Stimulated activated CD8-positive, alpha-beta memory T cell treated with anti-CD3 and anti-CD28 coated beads, Interleukin-4, amount 100 ng/mL, for 24 hours (primary cell): ENCODE results near the gene HAND1.

ENCODE experiments used
- DNase-seq: peaks from one replicate; pipeline ENCODE4 v3.0.0-alpha.2; 2020; ENCODE audit warnings: low read depth

The HAND1 gene

GRCh38 chr5:154478752-154479159 lies 729 bp upstream of the HAND1 start:
- no peak for DNase-seq

DNA sequence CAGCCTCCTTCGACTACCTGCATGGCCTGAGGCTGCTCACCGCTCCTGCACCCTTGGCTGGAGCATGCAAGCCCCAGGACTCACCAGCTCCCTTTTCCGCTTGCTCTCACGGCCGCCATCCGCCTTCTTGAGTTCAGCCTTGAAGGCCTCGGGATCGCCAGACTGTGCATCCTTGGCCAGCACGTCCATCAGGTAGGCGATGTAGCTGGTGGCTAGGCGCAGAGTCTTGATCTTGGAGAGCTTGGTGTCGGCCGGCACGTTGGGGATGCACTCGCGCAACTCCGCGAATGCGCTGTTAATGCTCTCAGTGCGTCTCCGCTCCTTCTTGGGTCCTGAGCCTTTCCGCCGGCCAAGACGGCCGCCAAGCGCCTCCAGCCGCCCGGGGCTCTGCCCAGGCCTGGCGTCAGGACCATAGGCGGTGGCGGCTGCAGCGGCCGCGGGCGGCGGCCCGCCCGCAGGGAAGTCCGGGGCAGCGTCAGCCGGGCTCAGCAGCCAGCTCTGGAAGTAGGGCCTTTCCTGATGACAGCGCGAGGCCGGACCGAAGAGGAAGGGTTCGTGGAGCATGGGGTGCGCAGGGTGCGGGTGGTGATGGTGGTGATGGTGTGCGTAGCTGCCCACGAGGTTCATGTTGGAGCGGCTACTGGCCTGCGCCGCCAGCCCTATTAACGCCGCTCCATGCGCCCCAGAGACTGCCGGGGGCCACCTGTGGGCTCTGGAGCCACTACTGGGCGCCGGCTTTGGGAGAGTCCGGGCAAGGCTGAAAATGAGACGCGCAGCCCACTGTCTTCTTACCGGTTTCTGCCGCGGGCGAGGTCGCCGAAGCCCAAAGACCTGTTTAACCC lies 424 bp downstream of the HAND1 start:
- no peak for DNase-seq

DNA sequence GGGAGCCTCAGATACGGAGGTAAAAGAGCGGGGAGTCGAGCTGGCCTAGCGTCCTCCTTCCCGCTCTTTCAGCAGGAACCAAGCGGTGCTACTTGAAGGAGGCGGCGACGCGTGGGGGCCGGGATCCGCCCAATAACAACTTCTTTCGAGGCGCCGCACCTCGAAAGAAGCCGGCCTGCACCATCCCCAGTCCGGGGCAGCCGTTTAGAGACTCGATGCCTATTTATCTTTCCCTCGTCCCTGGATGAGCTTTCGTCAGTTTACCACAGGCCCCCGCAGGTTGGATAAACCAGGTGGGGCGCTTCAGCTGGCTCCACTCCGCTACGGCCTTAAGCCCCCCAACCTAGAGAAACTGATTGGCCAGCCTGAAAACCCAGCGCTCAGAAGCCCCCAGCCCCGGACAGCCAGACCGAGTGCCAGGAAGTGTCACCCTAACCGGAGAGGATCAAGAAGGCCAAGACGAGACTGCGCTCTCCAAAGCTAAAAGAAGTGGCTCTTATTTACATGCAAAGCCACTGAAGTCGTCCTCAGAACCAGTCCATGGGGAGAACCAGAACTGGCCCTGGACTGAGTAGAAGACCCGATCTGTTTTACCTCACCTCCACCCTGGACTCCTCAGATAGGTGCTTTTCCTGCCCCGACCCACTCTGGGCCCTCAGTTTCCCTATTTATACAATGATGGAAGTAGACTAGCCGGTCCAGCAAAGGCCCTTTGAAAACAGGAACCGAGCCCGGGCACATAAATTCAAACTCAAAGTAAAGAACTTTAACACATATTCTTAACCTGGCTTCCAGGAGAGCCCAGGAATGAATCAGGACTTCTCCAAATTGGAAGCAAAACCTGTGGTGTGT lies 1.4 kb downstream of the HAND1 start:
- no peak for DNase-seq

GRCh38 chr5:154475591-154476353 lies 2.3 kb downstream of the HAND1 start:
- no peak for DNase-seq

DNA sequence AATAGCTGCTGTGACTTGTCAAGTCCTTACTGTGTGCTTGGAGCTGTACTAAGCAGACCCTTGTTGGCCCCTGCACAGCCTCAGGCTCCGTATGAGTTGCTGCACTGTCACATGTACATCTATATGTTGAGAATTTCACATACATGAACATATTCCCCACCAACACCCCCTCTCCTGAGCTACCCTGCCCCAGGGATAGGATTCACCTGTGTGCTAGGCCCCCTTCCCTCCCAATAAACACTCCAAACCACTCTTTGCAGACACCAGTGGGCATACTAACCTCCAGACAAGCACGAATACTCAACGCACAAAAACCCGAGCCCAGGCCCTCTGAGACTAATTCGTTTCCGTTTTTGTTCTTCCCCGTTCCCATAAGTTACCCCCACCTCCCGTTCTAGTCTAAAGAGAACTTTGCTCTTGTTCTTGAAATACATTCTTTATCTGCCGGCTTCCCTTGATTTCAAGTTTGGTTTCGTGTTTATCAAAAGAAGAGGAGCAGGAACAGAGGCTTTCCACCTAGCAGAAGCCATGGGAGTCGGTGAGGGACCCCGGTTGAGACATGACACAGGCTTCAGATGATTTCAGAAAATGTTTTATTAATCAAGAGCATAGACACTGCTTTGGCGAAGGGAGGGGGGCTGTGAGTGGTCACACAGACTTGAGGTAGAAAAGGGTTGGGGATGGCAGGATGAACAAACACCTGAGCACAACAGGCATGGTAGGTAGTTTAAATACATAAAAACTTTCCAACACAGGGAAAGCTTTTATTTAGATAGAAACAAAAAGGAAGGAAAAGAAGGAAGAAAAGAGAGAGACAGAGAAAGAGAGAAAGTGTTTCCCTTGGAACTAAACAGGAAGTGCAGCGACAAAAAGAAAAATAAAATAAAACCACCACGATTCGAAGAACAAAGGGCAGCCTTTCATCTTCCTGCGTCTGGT lies 3.4 kb downstream of the HAND1 start:
- DNase-seq = no peak

- no peak for DNase-seq
Observed at GRCh38 chr5:154473581-154474283, 4.3 kb downstream of the HAND1 start.

- no peak for DNase-seq
Observed at GRCh38 chr5:154472871-154473580, 5.0 kb downstream of the HAND1 start.

DNA sequence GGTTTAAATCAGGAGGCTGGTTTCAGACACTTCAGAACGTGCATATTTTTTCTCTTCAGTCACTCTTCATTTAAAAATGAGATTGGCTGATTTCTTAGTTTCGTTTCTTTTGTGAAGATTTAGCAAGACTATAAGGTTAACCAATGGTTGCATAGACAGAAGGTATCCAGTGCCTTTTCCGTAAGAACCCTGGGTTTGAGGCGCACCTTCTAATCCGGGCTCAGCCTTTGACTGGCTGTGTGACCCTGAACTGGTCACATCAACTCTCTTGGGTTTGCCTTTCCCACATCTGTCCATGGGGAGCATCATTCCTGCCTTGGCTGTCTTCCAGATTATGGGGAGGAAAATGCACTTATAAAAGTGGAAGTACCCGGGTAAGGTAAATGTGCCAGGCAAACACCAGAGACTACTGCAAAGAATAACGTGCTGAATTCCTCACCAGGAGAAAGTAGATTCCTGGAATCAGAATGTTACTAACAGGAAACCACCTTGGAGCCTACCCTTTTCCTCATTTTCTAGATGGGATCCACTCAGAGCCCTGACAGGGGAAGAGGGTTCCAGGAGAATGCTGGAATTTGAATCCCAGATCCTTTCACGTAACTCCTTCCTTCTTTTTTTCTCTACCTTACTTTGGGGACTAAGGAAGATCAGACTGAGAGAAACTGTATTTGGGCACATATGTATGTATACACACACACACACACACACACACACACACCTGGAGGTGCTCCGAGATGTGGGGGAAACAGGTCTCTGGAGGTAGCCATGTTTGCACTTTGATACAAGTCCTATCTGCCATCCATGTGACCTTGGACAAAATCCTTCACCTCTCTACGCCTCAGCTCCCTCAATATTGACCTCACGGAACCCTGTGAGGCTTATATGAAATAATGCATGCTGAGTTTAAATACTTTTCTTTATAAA lies 6.8 kb downstream of the HAND1 start:
- DNase-seq = no peak

DNA sequence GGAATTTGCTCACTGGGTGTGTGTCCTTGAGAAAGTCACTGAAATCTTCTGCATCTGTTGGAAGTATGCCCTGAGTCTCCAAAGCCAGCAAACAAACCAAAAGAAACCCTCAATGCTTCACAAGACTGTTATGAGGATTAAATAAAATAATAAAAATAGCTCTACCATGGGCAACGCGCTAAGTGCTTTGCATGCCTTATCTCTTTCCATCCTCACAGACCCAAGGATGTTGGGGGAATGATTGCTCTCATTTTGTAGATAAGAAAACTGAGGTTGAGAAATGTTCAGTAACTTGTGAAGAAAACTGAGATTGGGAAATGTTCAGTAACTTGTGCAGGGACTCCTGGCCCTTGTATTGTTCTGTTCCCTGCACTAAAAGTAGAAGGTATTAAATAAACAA lies 7.9 kb downstream of the HAND1 start:
- DNase-seq = no peak

DNA sequence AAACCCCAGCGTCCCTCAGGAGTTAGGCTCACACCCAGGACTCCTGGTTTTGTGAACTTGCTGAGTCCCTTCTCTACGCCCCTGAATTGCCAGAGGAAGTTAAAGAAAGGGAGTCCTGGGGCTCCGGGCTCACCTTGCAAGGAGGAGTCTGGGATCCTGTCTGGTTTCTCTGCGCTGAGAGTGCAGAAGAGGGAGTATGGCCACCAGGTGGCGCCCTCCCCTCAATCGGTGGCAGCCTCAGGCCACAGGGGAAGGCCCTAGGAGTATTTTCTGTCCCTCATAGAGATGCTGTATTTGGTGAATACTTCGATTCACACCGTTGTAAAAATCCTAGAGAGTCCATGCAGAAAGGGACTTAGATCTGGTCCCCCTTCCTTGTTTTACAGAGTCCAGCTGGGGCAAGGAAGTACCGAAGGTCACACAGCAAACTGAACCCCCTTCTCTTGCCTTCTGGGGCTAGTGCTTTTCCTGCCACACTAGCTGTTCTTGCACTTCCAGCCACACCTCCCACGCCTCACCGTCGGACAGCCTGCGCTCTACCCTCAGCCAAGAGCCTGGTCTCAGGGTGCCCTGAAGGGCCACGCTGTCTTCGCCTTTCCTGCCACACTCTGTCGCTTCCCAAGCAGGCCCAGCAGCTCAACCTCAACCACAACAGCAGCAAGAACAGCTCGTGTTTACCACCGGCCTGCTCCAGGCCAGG lies 10.2 kb downstream of the HAND1 start:
- peak; percentile 66 for DNase-seq

- DNase-seq = no peak
Observed at GRCh38 chr5:154466671-154467070, 11.4 kb downstream of the HAND1 start.

DNA sequence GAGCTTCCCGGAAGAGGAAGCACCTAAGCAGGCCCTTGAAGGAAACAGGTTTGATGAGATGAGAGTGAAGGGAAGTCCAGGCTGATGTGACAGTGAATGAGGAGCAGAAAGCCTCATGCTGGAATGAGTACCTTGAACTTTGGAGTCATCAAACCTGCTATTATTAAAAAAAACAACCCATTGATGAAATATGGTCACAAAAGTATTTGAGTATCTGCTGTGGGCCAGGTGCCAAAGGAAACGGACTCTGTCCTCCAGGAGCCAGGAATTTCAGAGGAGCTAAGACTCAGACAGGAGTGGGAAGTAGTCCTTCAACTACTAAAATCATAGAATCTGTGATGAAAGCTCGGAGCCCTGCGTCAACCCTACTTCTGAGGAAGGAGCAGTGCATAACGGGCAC lies 11.9 kb downstream of the HAND1 start:
- no peak for DNase-seq

- no peak for DNase-seq
Observed at GRCh38 chr5:154465169-154465568, 12.9 kb downstream of the HAND1 start.

DNA sequence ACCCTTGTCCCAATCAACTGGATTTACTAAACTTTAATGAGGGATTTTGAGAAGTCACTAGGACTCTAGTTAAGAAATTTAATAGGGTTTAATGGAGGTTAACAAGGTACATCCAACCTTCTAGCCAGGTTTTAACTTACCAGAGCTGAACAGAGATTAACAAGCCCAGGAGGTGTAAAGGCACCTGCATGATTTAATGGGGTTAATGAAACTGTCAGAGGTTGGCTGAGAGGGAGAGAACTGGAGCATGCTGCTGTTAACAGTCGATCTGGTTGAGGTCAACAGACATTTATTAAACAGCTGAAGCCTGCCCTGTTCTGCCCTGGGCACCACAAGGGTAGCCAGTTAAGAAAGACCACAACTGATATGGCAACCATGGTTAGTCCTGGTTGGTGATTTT lies 13.6 kb downstream of the HAND1 start:
- no peak for DNase-seq

GRCh38 chr5:154461531-154461930 lies 16.5 kb downstream of the HAND1 start:
- DNase-seq = no peak

GRCh38 chr5:154460172-154460571 lies 17.9 kb downstream of the HAND1 start:
- no peak for DNase-seq

GRCh38 chr5:154459015-154459414 lies 19.0 kb downstream of the HAND1 start:
- no peak for DNase-seq

DNA sequence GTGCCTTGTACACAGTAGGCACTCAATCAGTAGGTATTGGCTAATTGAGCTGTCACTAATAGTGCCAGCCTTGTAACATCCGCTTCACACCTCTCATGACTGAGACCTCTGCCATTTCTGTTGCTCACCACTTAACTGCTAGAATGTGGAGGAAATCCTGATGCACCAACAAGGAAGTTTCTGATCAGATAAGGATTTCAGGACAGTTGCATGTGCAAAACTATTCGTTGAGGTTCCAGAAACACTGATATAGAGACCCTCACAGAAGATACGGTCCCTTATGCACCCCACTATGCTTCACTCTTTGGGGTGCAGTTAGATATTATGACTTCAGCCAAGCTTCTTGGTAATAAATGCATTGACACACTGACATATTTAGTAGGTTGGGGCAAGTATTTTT lies 21.5 kb downstream of the HAND1 start:
- no peak for DNase-seq
